Thyroid gland (tissue), 4 donors: ENCODE measurements around the gene PPP2R5C. TPM values are rescaled to one million over a fixed set of nuclear protein-coding genes. Genes with fewer than 3 reads are reported as not detected.
A peak's percentile ranks its signal among the peaks of the same experiment; 100 is the strongest.

ENCODE experiments used
- DNase-seq, 2 donors: peaks; one replicate each; pipeline ENCODE4 v3.0.0-alpha.2; 2019
- H3K27ac ChIP-seq, 3 donors: fragments of 200-600 bp; sonication (generic); 1 replicate in 2 of 3; 2 replicates in 1 of 3; pipeline ENCODE4 v1.5.1; 2016 to 2019; ENCODE audit warnings: mild to moderate bottlenecking in 1 of 3, moderate library complexity in 1 of 3
- H3K27me3 ChIP-seq: fragments of 200-600 bp; sonication (generic); one replicate; pipeline ENCODE4 v1.5.1; 2019
- H3K36me3 ChIP-seq, 2 donors: fragments of 200-600 bp; sonication (generic); one replicate each; pipeline ENCODE4 v1.5.1; 2016 to 2019
- H3K4me1 ChIP-seq, 2 donors: fragments of 200-600 bp; sonication (generic); one replicate each; pipeline ENCODE4 v1.5.1; 2017 to 2019
- H3K4me3 ChIP-seq, 3 donors: fragments of 200-600 bp; sonication (generic); replicated peaks in 1 of 3; 1 replicate in 2 of 3; 2 replicates in 1 of 3; pipeline ENCODE4 v1.5.1; 2016; ENCODE audit warnings: mild to moderate bottlenecking in 1 of 3
- H3K9me3 ChIP-seq: fragments of 200-600 bp; sonication (generic); one replicate; pipeline ENCODE4 v1.5.1; 2017
- CTCF ChIP-seq, 6 experiments: fragments of 200-600 bp in 3 of 6; fragments of 450-650 bp in 3 of 6; sonication (generic) in 3 of 6; IDR thresholded peaks; one replicate each; pipeline ENCODE4 v1.5.1; 2016 to 2019; ENCODE audit warnings: antibody characterized with exemption in 6 of 6, mild to moderate bottlenecking in 2 of 6, inconsistent platforms in 1 of 6, moderate library complexity in 1 of 6
- POLR2A ChIP-seq, 2 donors: fragments of 450-650 bp; IDR thresholded peaks; one replicate each; pipeline ENCODE4 v1.6.1; 2017; ENCODE audit warnings: antibody characterized with exemption in 2 of 2, mild to moderate bottlenecking in 2 of 2, moderate library complexity in 1 of 2
- WGBS, 2 donors: methylation state at CpG; one replicate each; pipeline ENCODE4 v1.1.5; 2017; 5-methylcytosine and 5-hydroxymethylcytosine counted together
- intact Hi-C: fragments of 100-400 bp; cut with DNase I; formaldehyde crosslinking; loops from one replicate; pipeline ENCODE4 v1.15.1; 2023
- total RNA-seq, 4 donors: library from RNA; depleted of rRNA; stranded (reverse); fragments of >200 nt; gene quantifications; one replicate each; pipeline ENCODE4 v1.2.3, GENCODE V29; 2016

Gene PPP2R5C
- total RNA-seq, 4 donors from 2014 or later: 105 to 209 (median 141) TPM

GRCh38 chr14:101813171-101813759, 51.8 kb downstream of the PPP2R5C start:
- Histone ChIP-seq H3K9me3 (no peaks in the 10 kb centered on the region), H3K36me3 (no peaks in the 10 kb centered on the region), H3K27ac (peak overlapping the region; percentile 1 to 100 (median 54)), H3K4me3 (no peak overlapping the region), H3K4me1 (peaks cover 21 to 48% of the 10 kb centered on the region in 2 donors), H3K27me3 (no peaks in the 10 kb centered on the region)
- 80 to 87% methylated on average over 7 of the region's 7 CpGs for WGBS, 2 donors
- intact Hi-C loops: no loop called here
- peak; percentile 26 to 28 for DNase-seq
- TF ChIP-seq POLR2A (IDR thresholded peaks at IDR 0.05) (peak in 1 of 2 donors; percentile 13), CTCF (IDR thresholded peaks at IDR 0.05) (no peak)

GRCh38 chr14:101813833-101814232, 52.3 kb downstream of the PPP2R5C start:
- Histone ChIP-seq H3K27ac (peak overlapping the region in 2 of 3 donors; percentile 54 to 100), H3K36me3 (no peaks in the 10 kb centered on the region), H3K4me3 (no peak overlapping the region), H3K9me3 (no peaks in the 10 kb centered on the region), H3K4me1 (peaks cover 21 to 46% of the 10 kb centered on the region in 2 donors), H3K27me3 (no peaks in the 10 kb centered on the region)
- no peak for TF ChIP-seq POLR2A (IDR thresholded peaks at IDR 0.05)
- TF ChIP-seq CTCF (IDR thresholded peaks at IDR 0.05): no peak
- intact Hi-C loops: no loop called here
- no peak for DNase-seq
- WGBS, 2 donors: 77 to 82% methylated on average over 1 of the region's 1 CpG

- TF ChIP-seq POLR2A (IDR thresholded peaks at IDR 0.05) (no peak), CTCF (IDR thresholded peaks at IDR 0.05) (no peak)
- Histone ChIP-seq H3K27me3 (no peaks in the 10 kb centered on the region), H3K9me3 (no peaks in the 10 kb centered on the region), H3K27ac (peak overlapping the region in 1 of 3 donors; percentile 100), H3K4me3 (no peak overlapping the region), H3K4me1 (peaks cover 21 to 45% of the 10 kb centered on the region in 2 donors), H3K36me3 (no peaks in the 10 kb centered on the region)
- 83 to 84% methylated on average over 5 of the region's 5 CpGs for WGBS, 2 donors
- intact Hi-C loops: no loop called here
- DNase-seq: no peak
These were observed 53.4 kb downstream of the PPP2R5C start for GRCh38 chr14:101814934-101815333.

GRCh38 chr14:101815994-101816393, 54.5 kb downstream of the PPP2R5C start:
- Histone ChIP-seq H3K36me3 (no peaks in the 10 kb centered on the region), H3K4me1 (peaks cover 17 to 42% of the 10 kb centered on the region in 2 donors), H3K4me3 (no peak overlapping the region), H3K27ac (no peak overlapping the region), H3K27me3 (no peaks in the 10 kb centered on the region), H3K9me3 (no peaks in the 10 kb centered on the region)
- WGBS, 2 donors: 88 to 92% methylated on average over 10 of the region's 10 CpGs
- DNase-seq: no peak
- TF ChIP-seq CTCF (IDR thresholded peaks at IDR 0.05) (no peak), POLR2A (IDR thresholded peaks at IDR 0.05) (no peak)
- intact Hi-C loops: no loop called here

GRCh38 chr14:101817501-101818001, 56.0 kb downstream of the PPP2R5C start:
- Histone ChIP-seq H3K4me1 (peaks cover 4 to 27% of the 10 kb centered on the region in 2 donors), H3K27me3 (no peaks in the 10 kb centered on the region), H3K4me3 (no peak overlapping the region), H3K27ac (no peak overlapping the region), H3K9me3 (no peaks in the 10 kb centered on the region), H3K36me3 (no peaks in the 10 kb centered on the region)
- TF ChIP-seq POLR2A (IDR thresholded peaks at IDR 0.05): no peak
- no peak for TF ChIP-seq CTCF (IDR thresholded peaks at IDR 0.05)
- intact Hi-C loops: no loop called here
- no peak for DNase-seq
- whole genome bisulfite sequencing, 2 donors: 92 to 93% methylated on average over 11 of the region's 11 CpGs
